Esophagus muscularis mucosa (tissue), 4 donors: Measurements from ENCODE around the gene GRIK4.

ENCODE experiments used
- CTCF ChIP-seq, 3 experiments: fragments of 200-600 bp in 2 of 3; fragments of 450-650 bp in 1 of 3; sonication (generic) in 2 of 3; IDR thresholded peaks; one replicate each; pipeline ENCODE4 v1.5.1; 2017 to 2019; ENCODE audit warnings: antibody characterized with exemption in 3 of 3, mild to moderate bottlenecking in 2 of 3, moderate library complexity in 1 of 3
- EP300 ChIP-seq: sonication (generic); formaldehyde crosslinking; IDR thresholded peaks from one replicate; pipeline ENCODE4 v1.6.1; 2017; ENCODE audit warnings: antibody characterized with exemption
- POLR2A ChIP-seq: fragments of 450-650 bp; IDR thresholded peaks from one replicate; pipeline ENCODE4 v1.6.1; 2017; ENCODE audit warnings: antibody characterized with exemption, moderate library complexity, mild to moderate bottlenecking, low read depth
- POLR2AphosphoS5 ChIP-seq, 2 donors: sonication (generic); formaldehyde crosslinking; IDR thresholded peaks; one replicate each; pipeline ENCODE4 v1.6.1; 2017; ENCODE audit warnings: antibody characterized with exemption in 2 of 2

GRCh38 chr11:120811199-120811598 lies 299.7 kb downstream of the GRIK4 start:
- no peak for TF ChIP-seq CTCF (IDR thresholded peaks at IDR 0.05)
- TF ChIP-seq POLR2A = no peak
- no peak for TF ChIP-seq EP300
- no peak for TF ChIP-seq POLR2AphosphoS5 (IDR thresholded peaks at IDR 0.05)
